Kidney glomerular epithelial cell (primary cell): Measurements from ENCODE around the gene MSRB1.

ENCODE experiments used
- DNase-seq: peaks from one replicate; lab custom pipeline; 2025; lab: John Stamatoyannopoulos, UW

The MSRB1 gene

DNA sequence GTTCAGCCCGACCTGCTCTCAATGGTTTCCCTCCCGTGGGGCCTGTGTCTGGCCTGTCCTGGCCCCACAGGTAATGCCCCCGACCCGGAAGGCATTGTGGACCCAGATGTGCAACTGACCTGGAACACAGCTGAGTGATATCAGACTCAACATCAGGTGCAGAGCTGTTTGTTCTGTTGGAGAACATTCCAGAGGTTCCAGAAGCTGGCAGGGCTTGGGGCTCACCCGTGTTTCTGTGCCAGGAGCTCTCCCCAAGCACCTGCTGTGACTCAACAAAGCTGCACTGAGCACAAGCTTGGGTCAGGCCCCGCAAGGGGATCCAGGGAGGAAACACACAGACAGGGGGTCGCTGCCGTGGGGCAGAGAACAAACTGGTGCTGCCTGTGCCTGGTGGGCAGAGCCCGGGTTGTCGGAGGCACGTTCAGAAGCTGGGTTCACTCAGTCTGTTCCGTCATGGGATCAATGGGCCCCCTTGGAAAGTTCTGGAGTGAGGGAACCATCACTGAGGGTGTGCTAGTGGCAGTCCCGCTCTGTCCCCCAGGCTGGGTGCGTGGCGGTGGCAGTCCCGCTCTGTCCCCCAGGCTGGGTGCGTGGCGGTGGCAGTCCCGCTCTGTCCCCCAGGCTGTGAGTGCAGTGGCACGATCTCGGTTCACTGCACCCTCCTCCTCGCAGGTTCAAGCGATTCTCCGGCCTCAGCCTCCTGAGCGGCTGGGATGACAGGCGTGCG, 46.9 kb downstream of the MSRB1 start:
- no peak for DNase-seq

DNA sequence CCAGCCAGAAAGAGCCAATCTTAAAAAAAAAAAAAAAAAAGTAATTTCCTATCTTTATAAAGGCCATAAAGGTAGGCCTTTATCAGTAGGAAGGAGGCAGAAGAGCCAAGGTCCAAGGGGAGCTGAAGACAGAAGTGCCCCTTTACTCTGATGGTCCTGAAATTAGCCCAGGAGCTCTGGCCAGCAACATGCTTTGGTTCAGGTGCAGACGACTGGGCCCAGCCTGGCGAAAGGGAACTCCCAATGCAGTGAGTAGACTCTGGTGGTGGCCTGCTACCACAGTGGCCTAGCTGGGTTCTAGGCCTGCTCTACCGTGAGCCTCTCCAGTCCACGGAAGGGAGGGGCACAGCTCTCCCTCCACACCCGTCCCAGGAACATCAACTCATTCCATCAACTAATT, 47.9 kb downstream of the MSRB1 start:
- DNase-seq, result no peak

DNA sequence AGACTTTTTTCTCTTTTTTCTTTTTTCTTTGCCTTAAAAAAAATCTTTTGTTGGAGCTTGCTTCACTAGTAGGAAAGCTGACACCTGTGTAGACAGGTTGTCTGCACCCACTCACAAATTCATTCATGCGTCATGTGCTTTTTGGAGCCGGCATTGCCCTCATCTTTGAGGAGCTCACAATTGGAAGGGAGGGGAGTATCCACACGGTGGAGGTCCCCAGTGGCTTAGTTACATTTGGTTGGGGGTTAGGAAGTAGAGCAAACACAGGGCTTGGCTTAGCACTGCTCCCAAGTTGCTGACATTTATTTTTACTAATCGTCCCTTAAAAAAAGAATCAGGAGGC, 52.3 kb downstream of the MSRB1 start:
- DNase-seq, result no peak

DNA sequence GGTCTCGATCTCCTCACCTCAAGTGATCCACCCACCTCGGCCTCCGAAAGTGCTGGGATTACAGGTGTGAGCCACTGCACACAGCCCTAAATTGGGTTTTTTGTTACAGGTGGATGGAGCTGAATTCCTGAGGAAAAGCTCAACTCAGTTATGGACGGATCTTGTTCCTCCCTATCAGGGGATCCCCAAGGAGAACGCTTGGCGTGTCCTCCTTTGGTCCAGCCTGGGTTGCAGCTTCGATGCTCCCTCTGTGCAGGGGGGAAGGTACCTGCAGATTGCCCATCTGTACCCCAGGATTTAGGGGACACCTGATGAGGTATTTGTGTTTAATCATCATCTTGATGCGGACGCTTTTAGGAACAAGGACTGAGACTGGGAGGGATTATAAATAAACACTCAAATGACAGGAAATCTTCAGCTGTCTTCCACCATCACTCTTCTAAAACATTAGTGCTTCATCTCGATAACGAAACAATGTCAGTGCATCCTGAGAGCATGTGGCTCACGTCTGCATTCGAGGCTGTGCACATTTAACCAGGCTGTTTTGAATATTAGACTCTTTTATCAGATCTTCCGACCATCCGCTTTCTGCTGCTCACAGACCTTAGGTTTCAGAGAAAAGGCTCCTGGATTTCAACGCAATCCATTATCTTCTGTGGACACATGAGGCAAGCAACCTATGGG, 52.8 kb downstream of the MSRB1 start:
- no peak for DNase-seq
